GM12891 (cell line): ENCODE measurements around the gene DNAI1.
A peak's percentile ranks its signal among the peaks of the same experiment; 100 is the strongest.

Experiments
- PAX5 ChIP-seq: IDR thresholded peaks from 2 replicates; pipeline ENCODE4 v1.6.1; 2011; ENCODE audit warnings: low read length, moderate library complexity, mild to moderate bottlenecking; ENCODE audit not compliant: insufficient read depth, severe bottlenecking
- POLR2A ChIP-seq: IDR thresholded peaks from 2 replicates; pipeline ENCODE4 v1.6.1; 2011; ENCODE audit warnings: low read depth, low read length, control low read depth
- POLR2AphosphoS5 ChIP-seq: IDR thresholded peaks from 2 replicates; pipeline ENCODE4 v1.6.1; 2011; ENCODE audit warnings: low read depth, low read length, control low read depth
- POU2F2 ChIP-seq: IDR thresholded peaks from 2 replicates; pipeline ENCODE4 v1.6.1; 2011; ENCODE audit warnings: low read depth, mild to moderate bottlenecking, control low read depth, low read length, moderate library complexity
- SPI1 ChIP-seq: IDR thresholded peaks from 2 replicates; pipeline ENCODE4 v1.6.1; 2011; ENCODE audit warnings: low read depth, low read length, control low read depth
- TAF1 ChIP-seq: IDR thresholded peaks from 2 replicates; pipeline ENCODE4 v1.6.1; 2011; ENCODE audit warnings: low read depth, low read length, control low read depth

DNA sequence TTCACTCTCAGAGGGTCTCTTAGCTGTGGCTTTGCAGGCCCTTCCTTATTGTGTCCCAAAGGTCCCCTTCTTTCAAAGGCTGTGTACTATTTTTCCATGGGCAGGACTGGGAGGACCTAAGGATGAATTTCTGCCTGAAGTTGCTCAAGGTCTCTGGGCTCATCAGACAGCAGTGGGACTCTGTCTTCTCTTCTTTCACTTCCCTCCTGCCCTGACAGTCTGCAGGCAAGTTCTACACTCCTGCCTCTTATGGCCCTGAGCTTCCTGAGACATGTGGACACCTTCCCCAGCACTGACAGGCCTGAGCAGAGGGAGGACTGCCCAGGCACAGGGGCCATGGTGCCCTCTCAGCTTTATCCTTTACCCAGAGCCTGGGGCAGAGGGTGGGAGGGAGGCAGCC is 49.4 kb downstream of the DNAI1 start:
- no peak for TF ChIP-seq POLR2A
- TF ChIP-seq POLR2AphosphoS5 = no peak
- peak; percentile 71 for TF ChIP-seq SPI1
- no peak for TF ChIP-seq PAX5
- TF ChIP-seq TAF1 = no peak
- no peak for TF ChIP-seq POU2F2
